GM19324 (cell line): ENCODE measurements around the gene MZT1.
"Not testable (repeated sequence)": the region's sequence is repeated elsewhere in the genome, so short reads cannot be mapped to it uniquely, and the experiment has no call there.

Experiments
- ATAC-seq: cut with Tn5 transposase; IDR thresholded peaks from one replicate; pipeline ENCODE4 v1.9.1; 2021; ENCODE audit warnings: mild to moderate bottlenecking, moderate library complexity; ENCODE audit not compliant: unreplicated experiment, low FRiP score

Gene MZT1, protein sequence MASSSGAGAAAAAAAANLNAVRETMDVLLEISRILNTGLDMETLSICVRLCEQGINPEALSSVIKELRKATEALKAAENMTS

DNA sequence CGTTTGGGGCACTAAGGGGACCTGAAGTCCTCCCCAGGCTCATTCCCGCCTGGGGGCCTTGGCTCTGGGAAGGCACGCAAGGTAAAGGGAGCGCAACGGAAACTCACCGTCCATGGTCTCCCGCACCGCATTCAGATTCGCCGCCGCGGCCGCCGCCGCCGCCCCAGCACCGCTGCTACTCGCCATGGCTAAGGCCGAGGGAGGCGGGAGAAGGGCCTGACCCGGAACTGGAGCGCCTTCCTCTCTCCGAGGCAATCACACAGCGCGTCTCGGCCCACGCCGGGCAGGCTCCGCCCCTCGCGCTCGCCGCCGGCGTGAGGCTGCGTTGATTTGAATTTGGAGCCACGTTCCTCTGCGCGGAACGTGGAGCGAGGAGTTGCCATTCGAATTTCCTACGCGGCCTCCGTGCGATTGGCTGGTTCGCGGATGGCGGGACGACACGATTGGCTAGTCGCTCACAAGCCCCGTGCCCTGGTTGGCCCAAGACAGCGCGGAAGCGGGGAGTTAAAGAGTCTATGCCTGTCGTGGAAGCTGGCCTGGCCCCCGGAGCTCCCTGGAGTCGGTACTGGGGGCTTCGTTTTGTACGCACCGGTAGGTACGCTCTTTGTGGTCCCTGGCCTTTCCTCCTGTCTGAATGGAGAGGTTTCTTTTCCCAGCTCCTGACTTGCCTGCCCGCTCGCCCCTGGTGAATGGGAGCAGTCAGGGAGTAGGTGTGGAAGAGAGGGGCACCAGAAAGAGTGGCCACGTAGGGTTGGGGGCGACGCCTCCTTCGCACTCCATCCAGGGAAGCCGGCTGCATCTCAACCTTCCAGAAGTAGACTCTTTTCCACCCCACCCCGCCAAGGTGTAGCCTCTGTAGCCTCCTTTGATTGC, at the start of gene MZT1, which contains the start of gene BORA:
Gene MZT1, minus strand, starts transcription at position 213 of the 873 bp plus-strand sequence. Its CDS starts 27 bp downstream, at position 186.
Gene BORA, plus strand, starts transcription at position 507 of the 873 bp plus-strand sequence. CDS start 1,018 bp downstream, outside the sequence.
- peak; percentile 99 for ATAC-seq

DNA sequence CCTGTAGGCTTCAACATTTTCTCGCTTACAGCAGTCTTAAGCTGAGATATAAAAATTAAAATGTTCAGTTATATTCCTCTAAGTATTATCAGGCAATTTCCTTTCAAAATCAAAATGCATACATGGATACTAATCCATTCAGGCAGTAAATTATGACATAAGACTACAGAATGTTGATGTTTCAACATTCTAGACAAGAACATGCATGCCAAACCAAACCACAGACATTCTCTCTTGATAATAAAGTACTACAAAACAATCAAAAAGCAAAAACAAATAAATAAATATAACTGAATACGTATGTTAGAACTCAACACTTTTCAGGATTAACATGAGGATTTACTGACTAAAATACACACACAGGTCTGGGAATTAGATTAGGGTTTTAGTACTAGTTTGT, 46.6 kb upstream of the MZT1 start:
- no peak for ATAC-seq

DNA sequence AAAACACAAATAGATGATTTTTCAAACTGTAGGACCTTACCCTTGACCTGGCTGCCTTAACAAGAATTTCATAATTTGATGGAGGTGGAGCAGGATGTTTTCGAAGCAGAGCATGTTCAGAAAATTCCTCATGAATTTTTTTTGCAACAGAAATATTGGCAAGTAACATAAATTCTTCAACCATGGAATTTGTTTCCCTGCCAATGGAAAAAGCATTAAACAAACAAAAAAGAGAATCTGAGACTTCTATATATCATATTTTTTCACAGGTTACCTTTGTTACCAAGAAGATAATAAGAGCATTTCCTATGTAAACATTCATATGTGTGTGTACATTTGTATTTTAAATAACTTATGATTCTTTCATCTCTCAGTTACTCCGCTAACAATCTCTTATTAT, 36.0 kb upstream of the MZT1 start:
- no peak for ATAC-seq

DNA sequence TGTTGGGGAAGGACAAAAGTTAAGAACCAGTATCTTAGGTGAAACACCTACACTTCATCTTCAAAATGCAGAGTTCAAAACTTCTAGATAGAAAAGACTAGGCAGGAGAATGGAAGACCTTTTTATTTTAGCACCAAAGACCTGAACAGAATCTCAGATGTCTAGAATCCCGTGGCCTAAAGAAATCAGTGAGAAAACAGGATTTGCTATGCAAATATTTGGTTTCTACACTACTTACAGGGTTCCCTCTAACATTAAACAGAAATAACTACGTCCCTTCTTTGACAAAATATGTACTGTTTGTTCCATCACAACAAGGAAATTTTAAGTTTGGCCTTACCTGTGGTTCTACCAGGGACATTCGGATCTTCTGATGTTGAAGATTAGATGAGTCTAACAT, 32.8 kb upstream of the MZT1 start:
- ATAC-seq, result no peak

DNA sequence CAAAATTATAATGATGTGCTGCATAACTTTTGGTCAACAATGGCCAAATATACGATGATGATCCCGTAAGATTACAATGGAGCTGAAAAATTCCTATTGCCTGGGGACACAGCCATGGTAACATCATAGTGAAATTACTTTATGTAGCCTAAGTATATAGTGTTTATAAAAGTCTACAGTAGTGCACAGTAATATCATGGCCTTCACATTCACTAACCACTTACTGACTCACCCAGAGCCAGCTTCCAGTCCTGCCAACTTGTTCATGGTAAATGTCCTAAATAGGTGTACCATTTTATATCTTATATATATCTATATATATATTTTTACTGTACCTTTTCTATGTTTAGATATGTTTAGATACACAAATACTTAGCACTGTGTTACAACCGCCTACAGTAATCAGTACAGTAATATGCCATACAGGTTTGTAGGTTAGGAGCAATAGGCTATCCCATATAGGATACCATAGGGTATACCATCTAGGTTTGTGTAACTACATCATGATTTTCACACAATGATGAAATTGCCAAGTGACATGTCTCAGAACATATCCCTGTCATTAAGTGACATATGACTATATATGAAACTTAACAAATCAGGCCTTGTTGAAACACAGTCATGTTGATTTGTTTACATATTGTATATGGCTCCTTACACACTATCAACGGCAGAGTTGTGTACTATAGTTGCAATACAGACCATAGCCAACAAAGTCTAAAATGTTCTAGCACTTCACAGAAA, 30.5 kb upstream of the MZT1 start:
- ATAC-seq, result no peak

DNA sequence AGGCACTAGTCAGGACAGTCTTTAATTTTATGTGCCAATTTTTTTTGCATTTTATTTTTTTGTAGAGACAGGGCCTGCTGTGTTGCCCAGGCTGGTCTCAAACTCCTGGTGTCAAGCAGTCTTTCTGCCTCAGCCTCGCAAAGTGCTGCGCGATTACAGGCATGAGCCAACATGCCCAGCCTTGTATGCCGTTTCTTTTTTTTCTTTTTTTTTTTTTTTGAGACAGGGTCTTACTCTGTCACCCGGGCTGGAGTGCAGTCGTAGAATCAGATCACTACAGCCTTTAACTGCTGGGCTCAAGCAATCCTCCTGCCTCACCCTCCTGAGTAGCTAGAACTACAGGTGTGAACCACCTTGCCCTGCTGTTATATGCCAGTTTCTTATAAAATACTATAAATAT, 26.7 kb upstream of the MZT1 start:
- ATAC-seq, result no peak

DNA sequence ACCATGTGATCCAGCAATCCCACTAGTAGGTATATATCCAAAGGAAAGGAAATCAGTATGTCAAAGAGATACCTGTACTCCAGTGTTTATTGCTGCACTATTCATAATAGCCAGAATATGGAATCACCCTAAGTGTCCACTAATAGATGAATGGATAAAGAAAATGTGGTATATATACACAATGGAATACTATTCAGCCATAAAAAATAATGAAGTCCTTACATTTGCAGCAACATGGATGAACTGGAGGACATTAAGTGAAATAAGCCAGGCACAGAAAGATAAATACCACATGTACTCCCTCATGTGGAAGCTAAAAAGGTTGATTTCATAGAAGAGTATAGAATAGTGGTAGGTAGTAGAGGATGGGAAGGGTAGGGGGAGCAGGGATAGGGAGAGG, 23.8 kb upstream of the MZT1 start:
- no peak for ATAC-seq

DNA sequence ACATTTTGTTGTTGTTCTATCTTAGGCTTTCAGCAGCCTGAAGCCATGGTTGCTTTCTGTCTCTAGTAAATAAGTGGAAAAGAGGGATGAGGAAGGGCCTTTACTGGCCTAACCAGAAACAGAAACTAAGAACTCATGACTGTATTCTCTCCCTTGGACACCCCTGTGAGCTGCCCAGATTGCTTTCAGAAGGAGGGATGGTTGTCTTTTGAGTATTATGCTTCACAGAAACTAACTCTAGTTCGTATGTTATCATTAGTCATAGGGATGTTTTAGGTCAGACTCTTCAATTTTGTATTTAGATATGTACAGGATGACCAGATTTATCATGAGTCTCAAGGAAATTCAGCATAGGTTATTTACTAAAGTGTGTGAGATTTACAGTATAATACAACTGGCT, 17.8 kb upstream of the MZT1 start:
- ATAC-seq, result no peak

DNA sequence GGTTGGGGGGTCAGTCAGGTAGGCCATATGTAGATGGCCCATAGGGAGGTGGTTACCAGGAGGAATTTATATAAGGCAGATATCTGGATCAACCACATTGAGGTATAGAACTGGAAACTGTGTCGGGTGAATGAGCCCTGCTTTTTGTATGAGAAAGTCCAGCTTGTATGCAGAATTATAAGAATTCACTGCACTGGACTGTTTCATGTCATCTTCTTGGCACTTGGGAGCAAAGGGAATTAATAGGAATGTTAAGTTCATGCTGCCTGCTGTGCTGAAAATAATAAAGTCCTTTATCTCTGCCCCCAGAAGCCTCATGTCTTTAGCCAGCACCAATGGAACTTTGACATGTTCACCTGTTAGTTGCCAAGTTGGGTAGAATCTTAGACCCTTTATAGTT, 12.6 kb upstream of the MZT1 start:
- ATAC-seq, result no peak

DNA sequence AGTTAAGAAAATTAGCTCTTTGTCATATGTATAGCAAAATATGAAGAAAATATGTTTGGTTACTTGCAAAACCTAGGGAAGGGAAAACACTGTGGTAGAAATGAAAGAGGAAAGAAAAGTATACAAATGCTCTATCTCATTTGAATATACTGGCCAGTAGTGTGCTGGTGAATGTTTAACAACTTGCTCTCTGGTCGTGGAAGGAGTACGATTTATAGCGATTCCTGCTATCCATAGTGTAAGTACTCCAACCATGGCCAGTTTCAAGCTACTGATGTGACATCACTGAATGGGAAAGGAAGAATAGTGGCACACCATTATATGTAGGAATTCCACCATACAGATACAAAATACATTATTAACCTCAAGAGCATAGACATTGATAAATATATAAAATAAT, 9.6 kb upstream of the MZT1 start:
- no peak for ATAC-seq

DNA sequence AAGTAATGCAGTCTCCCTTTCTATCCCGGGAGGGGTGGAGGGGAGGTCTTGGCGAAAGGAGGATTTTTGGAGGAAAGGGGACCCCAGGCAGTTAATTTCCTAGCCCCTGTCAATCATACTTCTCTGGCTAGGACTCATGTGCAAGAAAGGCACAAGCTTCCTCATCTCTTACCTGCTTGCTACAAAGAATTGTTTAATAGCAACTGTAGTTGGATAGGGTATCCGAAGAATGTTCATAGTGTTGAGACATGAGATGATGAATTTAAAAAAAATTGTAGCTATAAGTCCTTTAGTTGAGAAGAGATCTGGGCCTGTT, 819 bp upstream of the MZT1 start:
- no peak for ATAC-seq

DNA sequence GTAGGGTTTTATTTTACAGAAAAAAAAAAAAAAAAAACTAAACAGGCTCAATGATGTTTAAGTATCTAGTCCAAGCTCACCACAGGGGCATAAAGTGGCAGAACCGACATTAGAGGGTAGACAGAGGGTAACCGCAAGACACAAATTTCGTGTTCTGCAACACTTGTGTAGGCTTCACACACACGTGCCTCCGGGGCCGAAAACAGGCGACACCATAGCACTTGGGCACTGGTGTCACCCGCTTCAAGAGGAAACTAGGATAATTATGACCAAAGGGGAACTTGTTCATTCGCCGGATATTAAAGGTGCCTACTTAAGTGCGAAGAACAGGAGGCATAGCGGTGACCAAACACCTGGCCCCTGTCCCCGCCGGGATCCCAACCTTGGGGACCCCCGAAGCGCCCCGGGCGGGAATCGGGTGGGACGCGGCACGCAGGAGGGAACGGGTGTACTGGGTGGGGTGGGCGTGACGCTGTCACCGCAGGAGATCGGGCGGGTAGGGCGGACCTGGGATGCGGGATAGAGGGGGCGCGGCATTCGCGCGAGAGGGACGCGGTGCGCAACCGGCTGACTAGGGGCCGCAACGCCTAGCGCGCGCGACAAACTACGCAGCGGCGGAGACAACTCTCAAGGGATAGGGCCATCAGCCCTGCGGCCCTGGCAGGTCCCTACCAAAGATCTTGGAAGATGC, 558 bp downstream of the MZT1 start:
- peak; percentile 25 for ATAC-seq

DNA sequence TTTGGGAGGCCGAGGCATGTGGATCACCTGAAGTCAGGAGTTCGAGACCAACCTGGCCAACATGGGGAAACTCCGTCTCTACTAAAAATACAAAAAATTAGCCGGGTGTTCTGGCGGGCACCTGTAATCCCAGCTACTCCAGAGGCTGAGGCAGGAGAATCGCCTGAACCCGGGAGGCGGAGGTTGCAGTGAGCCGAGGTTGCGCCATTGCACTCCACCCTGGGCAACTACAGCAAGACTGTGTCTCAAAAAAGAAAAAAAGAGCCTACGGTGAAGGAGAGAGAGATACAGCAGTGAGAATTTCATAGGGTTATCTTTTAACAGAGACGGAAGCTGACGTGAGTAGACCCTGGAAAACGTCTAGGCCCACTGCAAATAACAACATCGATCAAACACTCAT, 1.2 kb downstream of the MZT1 start:
- ATAC-seq, result not testable (repeated sequence)

DNA sequence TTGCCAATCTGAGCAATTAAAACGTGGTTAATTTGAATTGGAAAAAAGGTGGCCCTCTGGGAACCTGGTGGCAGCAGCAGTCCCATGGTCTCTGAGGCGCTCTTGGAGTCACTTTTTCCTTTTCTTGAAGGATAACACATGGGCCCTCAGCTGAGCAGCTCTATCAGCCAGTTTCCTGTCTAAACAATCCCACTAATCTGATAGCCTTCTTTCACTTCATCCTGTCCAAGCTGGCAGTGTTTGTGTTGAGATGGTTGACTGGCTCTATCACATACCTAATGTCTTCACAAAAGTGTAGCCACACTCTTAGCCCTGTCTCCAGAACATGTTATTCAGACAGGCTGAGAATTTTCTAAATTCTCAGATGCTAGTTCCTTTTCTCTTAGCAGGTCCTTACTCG, 10.7 kb downstream of the MZT1 start:
- ATAC-seq, result no peak

DNA sequence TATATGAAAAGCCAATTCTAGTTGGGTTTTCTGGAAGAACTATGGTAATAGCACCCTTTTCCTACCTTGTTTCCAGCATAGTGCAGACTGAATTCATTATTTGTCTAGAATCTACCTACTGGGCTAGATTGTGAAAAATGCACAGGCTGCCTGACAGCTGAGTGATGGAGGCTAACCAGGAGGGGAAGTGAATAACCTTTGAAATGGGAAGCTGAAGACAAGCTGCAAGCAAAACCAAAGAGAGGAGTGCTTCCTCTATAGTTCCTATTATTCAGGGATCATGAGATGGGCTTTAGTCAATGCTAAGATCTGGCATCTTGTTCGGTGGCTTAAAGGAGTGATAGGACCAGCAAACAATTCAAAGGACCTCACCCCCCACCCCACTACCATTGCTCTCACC, 26.9 kb downstream of the MZT1 start:
- ATAC-seq, result no peak

DNA sequence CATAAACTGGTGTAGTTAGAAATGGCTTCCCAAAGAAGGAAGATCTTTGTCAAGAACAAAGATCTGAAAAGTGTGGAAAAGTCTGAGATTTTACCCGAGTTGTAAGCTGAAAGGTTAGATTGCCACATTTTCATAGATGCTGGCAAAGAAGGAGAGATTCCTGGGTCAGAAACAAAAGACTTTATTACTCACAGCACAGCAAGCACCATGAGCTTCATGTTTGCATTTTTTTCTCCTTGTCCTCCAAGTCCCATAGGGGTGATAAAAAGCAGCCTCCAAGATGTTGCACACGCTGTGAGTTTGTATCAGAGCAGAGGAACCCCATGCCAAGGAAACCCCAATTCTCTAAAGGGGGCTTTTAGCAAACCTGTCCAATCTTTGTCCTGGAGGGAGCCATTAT, 29.3 kb downstream of the MZT1 start:
- ATAC-seq, result no peak

DNA sequence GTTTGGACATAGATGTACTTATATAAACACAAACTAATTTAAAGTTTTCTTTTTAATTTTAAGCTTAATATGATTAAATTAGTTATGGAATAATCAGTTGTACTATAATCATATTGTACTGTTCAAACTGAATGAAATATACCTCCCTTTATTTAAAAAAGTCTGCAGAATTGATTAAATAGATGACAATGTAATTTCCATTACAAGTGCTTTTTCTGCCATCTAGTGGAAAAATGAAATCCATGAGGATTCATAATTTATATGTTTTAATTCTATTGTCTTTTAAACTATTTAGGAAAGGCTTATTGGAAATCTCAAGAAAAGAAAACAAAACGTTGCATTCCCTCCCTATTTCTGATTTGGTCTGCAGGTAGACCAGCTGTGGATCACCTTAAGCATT, 30.9 kb downstream of the MZT1 start:
- ATAC-seq, result no peak

DNA sequence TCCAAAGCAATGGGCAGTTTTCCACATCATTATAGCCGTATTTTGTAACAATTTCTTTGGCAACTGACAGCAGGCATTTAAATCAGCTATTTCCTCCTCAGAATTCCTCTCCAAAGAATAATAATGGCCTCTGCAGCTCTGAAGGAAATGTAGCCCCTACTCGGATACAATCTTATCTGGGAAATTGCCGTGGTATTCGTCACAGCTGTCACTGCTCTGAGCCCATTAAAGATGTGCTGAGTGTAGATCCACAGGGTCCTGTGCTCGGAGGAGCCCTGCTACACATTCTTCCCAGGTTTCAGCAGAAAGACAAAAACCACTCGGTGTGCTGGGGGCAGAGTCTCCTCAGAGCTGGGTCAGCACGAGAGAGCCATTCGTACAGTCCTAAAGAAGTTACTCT, 33.1 kb downstream of the MZT1 start:
- no peak for ATAC-seq

DNA sequence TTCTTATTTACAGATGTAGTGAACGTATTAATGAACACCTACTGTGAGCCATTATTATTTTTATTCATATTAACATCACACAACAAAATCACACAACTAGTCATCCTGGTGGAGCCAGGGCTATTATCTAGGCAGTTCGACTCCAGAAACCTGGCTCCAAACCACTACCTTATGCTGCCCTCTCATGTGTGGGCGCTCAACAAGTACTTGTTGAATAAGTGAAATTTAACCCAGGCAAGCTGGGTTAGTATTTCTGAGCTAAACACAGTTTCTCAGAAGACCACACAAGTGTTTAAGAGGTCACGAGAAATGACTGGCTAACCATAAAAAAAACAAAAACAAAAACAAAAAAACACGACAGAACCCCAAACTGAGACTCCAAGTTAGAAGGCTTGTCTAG, 33.6 kb downstream of the MZT1 start:
- ATAC-seq, result no peak

DNA sequence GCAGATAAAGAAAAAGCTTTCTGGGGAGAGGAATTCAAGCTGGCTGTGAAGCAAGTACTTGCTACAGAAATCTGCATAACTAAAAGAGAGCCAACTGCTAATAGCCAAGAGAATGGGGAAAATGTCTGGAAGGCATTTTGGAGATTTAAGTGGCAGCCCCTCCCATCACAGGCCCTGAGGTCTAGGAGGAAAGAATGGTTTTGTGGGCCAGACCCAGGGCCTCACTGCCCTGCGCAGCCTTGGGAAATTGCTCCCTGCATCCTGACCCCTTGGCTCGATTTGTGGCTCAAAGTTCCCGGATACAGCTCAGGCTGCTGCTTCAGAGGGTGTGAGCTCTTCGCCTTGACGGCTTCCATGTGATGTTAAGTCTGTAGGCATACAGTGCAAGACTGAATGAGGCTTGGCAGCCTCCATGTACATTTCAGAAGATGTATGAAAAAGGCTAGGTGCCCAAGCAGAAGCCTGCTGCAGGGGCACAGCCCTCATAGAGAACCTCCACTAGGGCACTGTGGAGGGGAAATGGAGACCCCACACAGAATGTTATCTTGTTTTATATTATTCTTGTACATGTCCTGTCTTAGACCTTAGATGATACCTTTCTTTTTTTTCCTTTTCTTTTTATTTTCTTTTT, 34.4 kb downstream of the MZT1 start:
- ATAC-seq, result no peak
